Epithelial cell of proximal tubule (primary cell): ENCODE results near the gene PLCXD3. TPM values are rescaled to one million over a fixed set of nuclear protein-coding genes. Genes with fewer than 3 reads are reported as not detected.

Experiments used
- DNase-seq: peaks from one replicate; pipeline ENCODE4 v3.0.0-alpha.2; 2011; ENCODE audit warnings: low read depth
- H3K4me3 ChIP-seq: 2 replicates; pipeline ENCODE4 v1.5.1; 2011; ENCODE audit warnings: low read depth, mild to moderate bottlenecking, low read length
- total RNA-seq: library from RNA; depleted of rRNA; stranded (reverse); fragments of >200 nt; gene quantifications from 2 replicates; pipeline ENCODE4 v1.2.3, GENCODE V29; 2015
- TF ChIP-seq, protein P1 (sequence below): conservative IDR thresholded peaks from 2 replicates; pipeline ENCODE4 v1.5.1; 2012; ENCODE audit warnings: low read depth, mild to moderate bottlenecking, low read length

PLCXD3 gene
- total RNA-seq, 1 donor from 2014 or later: 0.46 TPM

DNA sequence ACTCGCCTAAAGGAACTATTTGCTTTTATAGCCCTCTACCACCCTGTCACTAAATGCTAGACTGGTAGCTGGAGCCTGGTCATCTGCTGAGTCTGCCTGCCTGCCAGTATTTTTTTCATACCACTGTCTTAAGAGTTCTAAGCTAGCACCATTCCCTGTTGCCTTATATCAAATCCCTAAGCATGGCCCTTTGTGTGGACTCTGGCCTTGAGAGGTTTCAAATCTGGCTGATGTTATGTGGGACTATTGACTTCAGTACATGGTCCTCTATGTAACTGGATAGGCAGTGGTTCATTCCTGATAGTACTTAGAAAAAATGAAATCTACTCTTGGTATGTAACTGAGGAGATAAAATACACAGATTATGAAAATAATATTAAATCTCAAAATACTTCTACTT is 103.5 kb downstream of the PLCXD3 start:
- no peak for DNase-seq
- H3K4me3 ChIP-seq: no peak overlapping the region
- TF ChIP-seq, protein P1, sequence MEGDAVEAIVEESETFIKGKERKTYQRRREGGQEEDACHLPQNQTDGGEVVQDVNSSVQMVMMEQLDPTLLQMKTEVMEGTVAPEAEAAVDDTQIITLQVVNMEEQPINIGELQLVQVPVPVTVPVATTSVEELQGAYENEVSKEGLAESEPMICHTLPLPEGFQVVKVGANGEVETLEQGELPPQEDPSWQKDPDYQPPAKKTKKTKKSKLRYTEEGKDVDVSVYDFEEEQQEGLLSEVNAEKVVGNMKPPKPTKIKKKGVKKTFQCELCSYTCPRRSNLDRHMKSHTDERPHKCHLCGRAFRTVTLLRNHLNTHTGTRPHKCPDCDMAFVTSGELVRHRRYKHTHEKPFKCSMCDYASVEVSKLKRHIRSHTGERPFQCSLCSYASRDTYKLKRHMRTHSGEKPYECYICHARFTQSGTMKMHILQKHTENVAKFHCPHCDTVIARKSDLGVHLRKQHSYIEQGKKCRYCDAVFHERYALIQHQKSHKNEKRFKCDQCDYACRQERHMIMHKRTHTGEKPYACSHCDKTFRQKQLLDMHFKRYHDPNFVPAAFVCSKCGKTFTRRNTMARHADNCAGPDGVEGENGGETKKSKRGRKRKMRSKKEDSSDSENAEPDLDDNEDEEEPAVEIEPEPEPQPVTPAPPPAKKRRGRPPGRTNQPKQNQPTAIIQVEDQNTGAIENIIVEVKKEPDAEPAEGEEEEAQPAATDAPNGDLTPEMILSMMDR: no peak

DNA sequence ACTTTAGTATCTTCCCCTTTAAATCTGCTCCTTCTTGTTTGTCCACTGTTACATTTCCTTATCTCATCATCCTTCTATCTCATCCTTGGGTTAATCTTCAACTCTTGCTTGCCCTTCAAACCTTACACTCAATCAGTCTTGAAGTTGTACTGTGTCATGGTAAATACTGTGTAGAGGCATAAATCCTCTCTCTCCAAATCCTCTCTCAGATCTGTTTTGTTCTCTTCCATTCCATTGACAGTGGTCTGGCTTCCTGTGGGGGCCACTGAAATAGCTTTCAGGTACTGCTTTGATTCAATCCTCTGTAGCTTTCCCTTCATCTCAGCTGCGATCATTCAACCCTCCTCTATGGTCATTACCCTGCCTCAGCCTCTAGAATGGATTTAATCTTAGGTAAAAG is 104.0 kb downstream of the PLCXD3 start:
- no peak overlapping the region for H3K4me3 ChIP-seq
- TF ChIP-seq, protein P1: no peak
- peak; percentile 12 for DNase-seq

DNA sequence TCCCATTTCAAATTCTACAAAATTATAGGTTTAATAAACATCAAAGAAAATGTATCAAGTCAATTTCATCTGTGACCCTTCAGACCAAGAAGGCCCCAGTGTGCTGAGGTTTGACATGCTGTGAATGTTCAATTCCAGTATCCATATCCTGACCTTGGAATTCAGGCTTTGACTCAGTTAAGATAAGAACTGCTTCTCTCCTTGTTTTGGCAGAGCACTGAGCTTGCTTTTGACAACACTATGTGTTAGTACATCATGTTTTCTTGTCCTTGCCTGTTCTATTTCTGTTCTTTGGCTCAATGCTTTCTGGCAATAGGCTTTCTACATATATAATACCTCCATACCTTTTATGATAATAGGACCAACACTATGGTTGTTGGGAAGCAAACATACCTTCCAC is 105.6 kb downstream of the PLCXD3 start:
- DNase-seq: no peak
- TF ChIP-seq, protein P1: no peak
- no peak overlapping the region for H3K4me3 ChIP-seq

DNA sequence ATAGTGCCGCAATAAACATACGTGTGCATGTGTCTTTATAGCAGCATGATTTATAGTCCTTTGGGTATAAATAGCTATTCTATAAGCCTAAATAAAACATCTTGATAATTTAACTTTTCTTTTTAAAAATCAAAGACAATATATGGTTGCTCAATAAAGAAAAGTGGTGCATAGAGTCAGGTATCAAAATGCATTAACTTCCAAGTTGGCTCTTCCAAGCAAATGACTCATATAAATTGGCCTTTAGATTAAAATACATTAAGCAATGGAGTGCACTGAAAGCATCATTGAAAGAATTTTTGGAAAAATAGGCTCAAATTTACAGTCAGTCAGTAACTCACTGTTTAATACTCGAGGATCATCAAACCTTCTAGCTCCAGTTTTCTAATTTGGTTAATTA is 106.6 kb downstream of the PLCXD3 start:
- DNase-seq: no peak
- no peak overlapping the region for H3K4me3 ChIP-seq
- TF ChIP-seq, protein P1: no peak

DNA sequence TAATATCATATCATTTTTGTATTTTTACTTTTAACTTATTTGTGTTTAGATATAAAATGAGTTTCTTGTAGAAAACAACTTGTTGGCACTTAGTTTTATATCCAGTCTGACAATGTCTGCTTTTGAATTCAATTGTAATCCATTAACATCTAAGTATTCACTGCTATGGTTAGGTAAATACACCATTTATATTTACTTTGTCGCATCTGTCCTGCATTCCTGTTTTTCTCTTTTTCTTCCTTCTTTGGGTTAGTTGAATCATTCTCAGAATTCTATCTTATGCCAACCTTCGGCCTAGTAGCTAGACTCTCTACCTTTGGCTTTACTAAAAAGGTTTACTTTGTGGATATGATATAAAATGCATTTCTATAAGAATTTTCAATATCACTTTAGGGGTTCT is 107.6 kb downstream of the PLCXD3 start:
- TF ChIP-seq, protein P1: no peak
- no peak for DNase-seq
- H3K4me3 ChIP-seq: no peak overlapping the region

DNA sequence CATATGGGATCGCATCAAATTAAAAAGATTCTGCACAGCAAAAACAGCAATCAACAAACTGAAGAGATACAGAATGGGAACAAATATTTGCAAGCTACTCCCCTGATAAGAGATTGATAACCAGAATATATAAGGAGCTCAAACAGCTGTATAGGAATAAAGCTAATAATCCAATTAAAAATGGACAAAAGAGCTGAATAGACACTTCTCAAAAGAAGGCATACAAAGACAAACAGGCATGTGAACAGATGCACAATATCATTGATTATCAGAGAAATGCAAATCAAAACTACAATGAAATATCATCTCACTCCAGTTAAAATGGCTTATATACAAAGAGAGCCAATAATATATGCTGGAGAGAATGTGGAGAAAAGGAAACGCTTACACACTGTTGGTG is 110.6 kb downstream of the PLCXD3 start:
- no peak for DNase-seq
- TF ChIP-seq, protein P1: no peak
- no peak overlapping the region for H3K4me3 ChIP-seq

DNA sequence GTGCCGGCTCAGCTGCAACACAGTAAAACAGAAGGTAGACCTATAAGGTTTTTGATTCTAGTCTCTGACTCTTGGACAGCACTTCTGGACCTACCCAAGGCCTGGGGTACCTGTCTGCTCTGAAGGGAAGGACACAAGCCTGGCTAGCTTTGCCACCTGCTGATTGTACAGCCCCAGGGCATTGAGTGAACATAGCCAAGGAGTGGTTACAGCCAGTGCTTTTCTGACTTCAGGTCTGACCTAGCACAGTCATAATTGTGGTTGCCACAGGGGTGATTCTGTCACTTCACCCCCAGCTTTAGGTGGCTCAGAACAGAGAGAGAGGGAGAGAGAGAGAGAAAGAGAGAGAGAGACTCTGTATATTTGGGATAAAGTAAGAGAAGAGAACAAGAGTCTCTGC is 118.4 kb downstream of the PLCXD3 start:
- TF ChIP-seq, protein P1: no peak
- no peak for DNase-seq
- no peak overlapping the region for H3K4me3 ChIP-seq
